GM18867 (cell line): ENCODE data around the gene MOB2.

Experiments
- ATAC-seq: cut with Tn5 transposase; IDR thresholded peaks from one replicate; pipeline ENCODE4 v1.9.1; 2021; ENCODE audit warnings: mild to moderate bottlenecking, moderate library complexity; ENCODE audit not compliant: unreplicated experiment

The MOB2 gene

DNA sequence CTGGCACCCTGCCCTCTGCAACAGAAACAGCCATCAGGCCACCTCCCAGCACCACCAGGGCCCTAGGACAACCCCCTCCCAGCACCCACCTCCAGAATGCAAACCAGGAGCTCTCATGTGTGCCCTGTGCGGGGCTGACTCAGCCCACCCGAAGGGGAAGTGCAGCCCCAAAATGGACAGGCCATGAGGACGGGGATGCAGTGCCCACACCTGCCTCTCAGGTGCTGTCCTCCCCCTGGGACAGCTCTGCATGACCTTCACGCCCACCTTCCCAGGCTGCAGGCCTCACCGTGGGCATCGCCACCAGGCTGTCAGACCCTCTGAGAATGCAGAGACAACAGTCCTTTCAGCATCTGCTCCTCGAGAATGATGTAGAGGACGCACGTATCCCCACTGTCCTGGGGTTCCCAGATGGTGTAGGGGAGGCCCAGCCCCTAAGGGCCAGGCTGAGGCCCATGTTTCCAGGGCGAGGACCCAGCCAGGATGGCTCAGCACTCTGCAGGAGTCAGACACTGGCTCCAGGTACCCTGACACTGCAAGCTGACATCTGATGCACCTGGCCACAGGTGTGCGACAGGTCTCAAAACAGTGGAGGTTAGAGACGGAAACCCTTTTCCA, 13.5 kb downstream of the MOB2 start:
- no peak for ATAC-seq

GRCh38 chr11:1472180-1473005, 14.2 kb downstream of the MOB2 start:
- no peak for ATAC-seq

- no peak for ATAC-seq
Measured at GRCh38 chr11:1471736-1472135, 14.8 kb downstream of the MOB2 start.

DNA sequence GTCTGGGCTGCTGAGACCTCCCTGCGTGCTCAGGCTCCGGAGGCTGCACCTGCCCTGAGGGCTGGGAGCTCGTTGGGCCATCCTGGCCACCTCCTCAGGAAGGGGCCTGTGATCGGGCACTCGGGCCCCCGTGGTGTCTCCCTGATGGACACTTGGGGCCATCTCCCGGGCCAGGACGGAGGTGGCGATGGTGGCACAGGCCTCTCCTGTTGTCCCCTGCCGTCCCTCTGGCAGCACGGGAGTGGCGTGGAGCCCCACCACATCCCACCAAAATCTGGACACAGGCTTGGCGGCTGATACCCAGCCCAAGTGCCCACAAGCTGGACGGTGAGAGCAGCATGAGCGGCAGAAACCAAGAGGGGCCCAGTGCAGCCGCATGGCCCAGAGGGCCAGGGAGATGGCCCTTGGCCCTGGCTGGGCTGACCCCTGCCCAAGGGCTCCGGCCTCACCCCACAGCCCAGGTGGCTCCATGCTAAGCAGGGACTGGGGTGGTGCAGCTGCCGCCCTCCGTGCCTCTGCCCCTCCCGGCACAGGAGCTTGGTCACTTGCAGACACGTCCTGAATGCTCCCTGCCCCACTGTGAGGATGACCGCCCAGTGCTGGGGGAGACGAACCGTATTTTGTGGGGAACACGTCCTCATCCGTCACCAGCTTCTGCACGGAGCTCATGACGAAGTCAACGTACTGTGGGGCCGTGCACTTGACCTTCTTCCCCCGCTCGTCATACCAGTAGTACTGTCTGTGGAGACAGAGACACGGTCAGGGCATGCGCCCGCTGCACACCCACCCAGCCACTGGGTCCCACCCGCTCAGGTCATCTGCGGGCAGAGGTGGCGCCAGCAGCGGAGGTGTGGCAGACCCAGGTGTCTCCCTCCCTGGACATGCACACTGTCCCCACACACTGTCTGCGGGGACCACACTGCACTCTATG, 15.6 kb downstream of the MOB2 start:
- no peak for ATAC-seq

DNA sequence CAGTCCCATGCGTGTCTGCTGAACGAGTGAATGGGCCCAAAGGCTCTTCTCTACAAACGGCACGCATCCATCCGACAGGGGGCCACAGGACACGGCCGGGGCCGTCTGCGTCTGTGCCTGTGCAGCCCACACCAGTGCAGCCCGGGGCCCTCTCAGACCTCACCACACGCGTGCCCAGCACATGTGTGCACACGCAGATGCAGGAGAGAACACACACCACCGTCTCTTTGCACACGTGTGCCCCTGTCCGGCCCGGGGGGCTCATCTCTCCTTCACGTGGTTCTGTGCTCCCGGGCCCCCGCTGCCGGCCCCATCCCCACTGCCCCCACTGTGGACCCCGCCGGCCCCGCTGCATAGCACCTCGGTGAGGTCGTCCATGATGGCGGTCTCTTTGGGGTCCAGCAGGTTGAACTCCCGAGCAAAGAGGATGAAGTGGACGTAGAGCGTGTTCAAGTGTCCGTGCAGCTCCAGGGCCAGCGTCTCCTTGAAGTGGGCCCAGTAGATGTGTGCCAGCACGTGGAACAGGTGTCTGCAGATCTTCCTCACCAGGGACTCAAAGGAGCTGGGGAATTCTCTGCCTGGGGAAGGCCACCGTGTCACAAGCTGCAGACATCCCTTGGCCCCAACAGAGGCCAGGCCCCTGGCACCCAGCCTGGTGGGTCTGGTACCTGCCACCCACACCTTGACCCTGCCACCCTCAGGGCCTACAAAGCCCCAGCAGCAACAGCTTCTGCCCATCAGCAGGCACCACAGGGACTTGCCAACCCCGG, 16.5 kb downstream of the MOB2 start:
- ATAC-seq, result no peak

DNA sequence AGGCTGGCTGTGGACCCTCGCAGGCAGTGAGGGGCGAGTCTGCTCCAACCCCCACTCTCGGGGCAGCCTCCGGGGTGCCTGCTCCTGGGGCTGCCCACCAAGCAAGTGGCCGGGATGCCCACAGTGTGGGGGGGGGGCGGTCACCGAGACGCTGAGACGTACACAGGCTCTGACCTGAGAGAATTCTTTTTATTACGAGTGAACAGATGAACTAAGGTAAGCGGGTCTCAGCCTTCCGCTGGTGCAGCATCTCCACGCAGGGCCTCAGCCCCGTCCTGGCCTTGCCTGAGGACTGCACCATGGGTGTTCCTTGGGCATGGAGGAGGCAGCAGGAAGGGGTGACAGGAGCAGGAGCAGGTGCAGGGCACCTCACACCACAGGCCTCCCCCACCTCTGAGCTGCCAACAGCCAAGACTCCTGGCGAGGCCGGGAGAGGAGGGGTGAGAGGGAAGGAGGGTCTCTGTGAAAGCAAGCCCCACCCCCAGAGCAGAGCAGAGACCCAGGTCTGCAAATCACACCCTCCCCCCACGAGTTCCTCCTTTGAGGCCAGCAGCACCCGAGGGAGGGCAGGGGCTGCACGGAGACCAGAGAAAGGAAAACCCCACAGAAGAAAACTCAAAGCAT, 17.2 kb downstream of the MOB2 start:
- ATAC-seq, result no peak

- no peak for ATAC-seq
Measured at GRCh38 chr11:1468473-1469066, 18.0 kb downstream of the MOB2 start.

DNA sequence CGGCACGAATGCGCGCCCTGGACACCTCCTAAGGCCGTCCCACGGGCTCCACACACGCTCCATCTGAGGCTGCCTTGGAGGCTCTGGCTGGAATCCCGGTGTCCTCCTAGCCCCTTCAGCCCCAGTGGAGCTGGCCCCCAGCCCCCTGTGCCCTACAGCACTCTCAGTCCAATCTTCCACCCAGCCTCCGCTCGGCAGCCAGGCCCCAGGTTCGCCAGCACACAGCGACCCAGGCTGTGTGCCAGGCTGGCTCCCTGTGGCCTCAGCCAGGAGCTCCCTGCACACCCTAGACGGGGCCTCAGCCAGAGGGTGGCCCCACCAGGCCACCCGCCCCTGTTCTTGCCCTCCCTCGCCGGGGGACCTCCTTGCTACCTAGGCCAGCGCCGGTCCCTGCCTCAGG, 18.6 kb downstream of the MOB2 start:
- no peak for ATAC-seq

GRCh38 chr11:1467270-1467669, 19.3 kb downstream of the MOB2 start:
- ATAC-seq, result no peak

GRCh38 chr11:1466784-1467183, 19.8 kb downstream of the MOB2 start:
- no peak for ATAC-seq

GRCh38 chr11:1463056-1463455, 23.5 kb downstream of the MOB2 start:
- no peak for ATAC-seq

- no peak for ATAC-seq
Measured at GRCh38 chr11:1462698-1462975, 23.9 kb downstream of the MOB2 start.

DNA sequence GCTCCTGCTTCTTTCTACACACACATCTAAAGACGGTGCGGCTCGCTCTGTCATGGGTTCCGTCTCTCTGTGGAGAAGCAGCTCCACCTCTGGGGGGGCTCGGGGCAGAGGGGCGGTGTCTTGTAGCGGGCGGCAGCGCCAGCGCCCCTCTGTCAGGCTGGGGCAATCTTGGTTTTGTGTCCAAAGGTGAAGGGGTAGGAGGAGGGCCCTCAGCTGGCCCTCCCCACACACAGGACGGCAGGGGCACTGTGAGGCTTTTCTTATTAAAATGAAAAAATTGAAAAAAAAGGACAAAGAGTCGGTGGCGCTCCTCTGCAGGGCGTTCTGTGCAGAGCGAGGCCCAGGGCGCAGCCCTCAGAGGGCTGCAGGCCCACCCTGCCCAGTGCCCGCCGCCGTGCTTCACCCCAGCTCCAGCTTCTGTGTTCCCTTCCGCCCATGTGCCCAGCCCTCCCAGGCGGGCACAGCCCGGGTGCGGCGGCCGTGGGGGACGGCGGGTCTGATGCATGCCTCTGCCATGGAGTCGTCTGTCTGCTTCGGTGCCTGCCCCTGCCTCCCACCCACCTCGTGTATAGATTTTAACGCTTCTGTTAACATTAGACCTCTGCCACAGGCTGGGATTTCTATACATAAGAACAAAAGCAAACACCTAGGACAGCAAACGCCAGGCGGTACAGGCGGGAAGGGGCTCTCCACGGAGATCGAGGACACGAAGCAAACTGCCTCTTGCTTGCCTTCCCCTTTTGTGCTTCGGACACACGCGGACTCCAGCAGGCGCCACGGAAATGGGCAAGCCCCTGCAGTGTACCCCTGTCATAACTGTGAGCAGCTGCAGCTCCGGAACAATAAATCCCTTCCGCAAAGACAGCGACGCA, 24.5 kb downstream of the MOB2 start:
- no peak for ATAC-seq

- ATAC-seq, result no peak
Measured at GRCh38 chr11:1460986-1461825, 25.4 kb downstream of the MOB2 start.

GRCh38 chr11:1460396-1460985, 26.1 kb downstream of the MOB2 start:
- ATAC-seq, result no peak

DNA sequence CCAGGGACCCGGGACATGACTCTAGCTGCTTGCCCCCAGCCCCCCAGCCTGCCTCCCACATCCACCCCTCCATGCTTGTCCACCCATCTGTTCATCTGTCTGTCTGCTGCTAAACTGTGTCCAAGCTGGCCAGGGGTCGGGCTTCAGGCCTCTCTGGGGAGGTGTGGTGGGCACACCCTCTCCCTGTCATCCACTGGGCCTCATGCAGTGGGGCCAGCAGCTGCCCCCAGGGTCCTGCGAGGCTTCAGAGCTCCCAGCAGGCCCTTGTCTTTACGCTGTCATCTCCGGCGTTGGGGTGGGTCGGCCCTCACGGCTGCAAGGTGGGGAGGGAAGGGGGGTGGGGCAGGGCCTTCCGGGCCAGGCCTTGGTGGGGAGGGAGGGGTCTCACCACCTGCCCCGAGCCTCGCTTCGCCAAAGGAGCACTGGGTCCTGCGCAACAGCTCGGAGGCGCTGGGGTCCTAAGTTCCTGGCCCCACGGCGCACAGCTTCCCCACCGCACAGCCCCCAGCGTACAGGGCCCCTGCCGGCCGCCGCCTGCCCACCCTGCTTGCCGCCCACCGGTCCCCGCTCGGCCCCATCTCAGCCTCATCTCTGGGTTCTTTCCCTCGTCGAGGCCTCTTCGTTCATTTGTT, 26.7 kb downstream of the MOB2 start:
- ATAC-seq, result no peak

DNA sequence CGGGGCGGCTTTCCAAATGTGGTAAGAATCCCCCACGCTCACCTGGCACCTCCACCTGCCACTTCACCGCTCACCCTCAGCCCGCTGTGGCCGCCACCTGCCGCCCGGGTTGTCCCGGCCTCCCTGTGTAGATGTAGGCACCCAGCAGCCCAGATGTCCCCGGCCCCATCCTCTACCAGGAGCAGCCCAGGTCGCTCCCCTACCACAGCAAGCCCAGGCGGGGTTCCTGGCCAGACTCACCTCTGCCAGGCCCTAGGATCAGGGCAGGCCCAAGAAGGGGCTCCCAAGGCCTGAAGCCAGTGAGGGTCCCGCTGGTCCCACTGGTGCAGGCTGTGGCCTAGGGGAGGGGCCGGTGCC, 27.4 kb downstream of the MOB2 start:
- ATAC-seq, result no peak
